AG04449 (cell line): Measurements from ENCODE around the gene UGT3A2.

ENCODE experiments used
- CTCF ChIA-PET: fragments of 350-600 bp; formaldehyde crosslinking; extraction: SDS; loops from one replicate; lab custom pipeline; 2021; ENCODE audit warnings: antibody characterized with exemption; lab: Yijun Ruan, JAX
- POLR2A ChIA-PET: fragments of 400-600, 350-600 bp; formaldehyde crosslinking; extraction: SDS; loops from one replicate; lab custom pipeline; 2020; ENCODE audit warnings: antibody characterized with exemption, inconsistent platforms; lab: Yijun Ruan, JAX
- DNase-seq: peaks from one replicate; pipeline ENCODE4 v3.0.0-alpha.2; 2010; ENCODE audit warnings: low read depth, low spot score
- H3K4me3 ChIP-seq: 2 replicates; pipeline ENCODE4 v1.5.1; 2011; ENCODE audit warnings: low read depth, mild to moderate bottlenecking, control low read depth, low read length
- CTCF ChIP-seq: IDR thresholded peaks from one replicate; pipeline ENCODE4 v1.5.1; 2011; ENCODE audit warnings: mild to moderate bottlenecking, moderate library complexity, low read length, control low read depth, inconsistent platforms; ENCODE audit not compliant: insufficient read depth; ENCODE audit errors: missing control alignments

Gene UGT3A2

GRCh38 chr5:36017622-36018021 lies 49.1 kb downstream of the UGT3A2 start:
- DNase-seq = no peak
- CTCF ChIA-PET = no interaction called here
- H3K4me3 ChIP-seq = no peak overlapping the region
- POLR2A ChIA-PET = no interaction called here
- TF ChIP-seq CTCF = no peak

GRCh38 chr5:36017004-36017403 lies 49.7 kb downstream of the UGT3A2 start:
- no peak for DNase-seq
- no peak overlapping the region for H3K4me3 ChIP-seq
- TF ChIP-seq CTCF = no peak
- CTCF ChIA-PET = no interaction called here
- POLR2A ChIA-PET = no interaction called here

GRCh38 chr5:36013182-36013581 lies 53.5 kb downstream of the UGT3A2 start:
- no peak overlapping the region for H3K4me3 ChIP-seq
- TF ChIP-seq CTCF = no peak
- ChIA-PET CTCF (no interaction called here), POLR2A (no interaction called here)
- no peak for DNase-seq

- TF ChIP-seq CTCF = no peak
- ChIA-PET POLR2A (no interaction called here), CTCF (no interaction called here)
Observed at GRCh38 chr5:36009698-36010097, 57.0 kb downstream of the UGT3A2 start.

GRCh38 chr5:36007366-36007765 lies 59.3 kb downstream of the UGT3A2 start:
- POLR2A ChIA-PET = no interaction called here
- CTCF ChIA-PET = no interaction called here
- no peak for DNase-seq
- no peak for TF ChIP-seq CTCF
- H3K4me3 ChIP-seq = no peak overlapping the region

More at GRCh38 chr5:36009698-36010097, 57.0 kb downstream of the UGT3A2 start:
- H3K4me3 ChIP-seq = no peak overlapping the region
- DNase-seq = no peak

- no peak overlapping the region for H3K4me3 ChIP-seq
- TF ChIP-seq CTCF = no peak
- POLR2A ChIA-PET = no interaction called here
- DNase-seq = no peak
- CTCF ChIA-PET = no interaction called here
Observed at GRCh38 chr5:36006163-36006562, 60.5 kb downstream of the UGT3A2 start.
